SK-N-MC (cell line): Measurements from ENCODE around the gene DHRS4.

ENCODE experiments used
- EZH2 ChIP-seq: fragments of 200-600 bp; sonication (generic); IDR thresholded peaks from one replicate; pipeline ENCODE4 v1.6.1; 2017; ENCODE audit warnings: antibody characterized with exemption
- POLR2AphosphoS5 ChIP-seq: IDR thresholded peaks from 2 replicates; pipeline ENCODE4 v1.6.1; 2012; ENCODE audit warnings: mild to moderate bottlenecking, low read depth, low read length, borderline replicate concordance

- TF ChIP-seq POLR2AphosphoS5 (no peak), EZH2 (no peak)
Measured at GRCh38 chr14:23929822-23930294, 23.7 kb upstream of the DHRS4 start.
